IgD-negative memory B cell (primary cell): Measurements from ENCODE around the gene C12orf57. TPM values are rescaled to one million over a fixed set of nuclear protein-coding genes. Genes with fewer than 3 reads are reported as not detected.

Experiments used
- polyA plus RNA-seq: library from polyadenylated mRNA; unstranded; fragments of 300-500 nt; fragmentation: Illumina TruSeq; gene quantifications from one replicate; pipeline ENCODE4 v1.2.3, GENCODE V29; 2021

C12orf57 gene
- polyA plus RNA-seq, 1 donor from 2014 or later: 141 TPM

Other genes starting within 250 kb of the C12orf57 start
- not detected for gene PIANP, start 243.2 kb upstream of the C12orf57 start, polyA plus RNA-seq
- gene COPS7A, start 220.0 kb upstream of the C12orf57 start, polyA plus RNA-seq: 36.8 TPM
- gene MLF2, start 190.9 kb upstream of the C12orf57 start, polyA plus RNA-seq: 152 TPM
- 2.5 TPM for gene PTMS, start 177.7 kb upstream of the C12orf57 start, polyA plus RNA-seq
- 0.88 TPM for gene LAG3, start 171.5 kb upstream of the C12orf57 start, polyA plus RNA-seq
- 6.6 TPM for gene CD4, start 154.5 kb upstream of the C12orf57 start, polyA plus RNA-seq
- not detected for gene GPR162, start 122.2 kb upstream of the C12orf57 start, polyA plus RNA-seq
- not detected for gene P3H3, start 115.6 kb upstream of the C12orf57 start, polyA plus RNA-seq
- gene GNB3, start 103.1 kb upstream of the C12orf57 start, polyA plus RNA-seq: not detected
- gene CDCA3, start 92.7 kb upstream of the C12orf57 start, polyA plus RNA-seq: 0.60 TPM
- 33.2 TPM for gene USP5, start 91.9 kb upstream of the C12orf57 start, polyA plus RNA-seq
- gene TPI1, start 76.5 kb upstream of the C12orf57 start, polyA plus RNA-seq: 490 TPM
- 10.6 TPM for gene SPSB2, start 70.7 kb upstream of the C12orf57 start, polyA plus RNA-seq
- gene LRRC23, start 39.2 kb upstream of the C12orf57 start, polyA plus RNA-seq: 4.9 TPM
- gene ENO2, start 29.4 kb upstream of the C12orf57 start, polyA plus RNA-seq: 21.7 TPM
- 1.4 TPM for gene ATN1, start 16.1 kb upstream of the C12orf57 start, polyA plus RNA-seq
- gene RNU7-1, start 206 bp upstream of the C12orf57 start, polyA plus RNA-seq: not detected
- gene PTPN6, start 7.3 kb downstream of the C12orf57 start, polyA plus RNA-seq: 1,038 TPM
- gene PHB2, start 26.6 kb downstream of the C12orf57 start, polyA plus RNA-seq: 123 TPM
- 62.0 TPM for gene EMG1, start 26.9 kb downstream of the C12orf57 start, polyA plus RNA-seq
- gene LPCAT3, start 74.5 kb downstream of the C12orf57 start, polyA plus RNA-seq: 11.6 TPM
- not detected for gene C1S, start 116.7 kb downstream of the C12orf57 start, polyA plus RNA-seq
- gene C1R, start 148.4 kb downstream of the C12orf57 start, polyA plus RNA-seq: not detected
- 8.2 TPM for gene C1RL, start 165.2 kb downstream of the C12orf57 start, polyA plus RNA-seq
- not detected for gene RBP5, start 184.9 kb downstream of the C12orf57 start, polyA plus RNA-seq
- gene CLSTN3, start 186.3 kb downstream of the C12orf57 start, polyA plus RNA-seq: 2.9 TPM
- 18.2 TPM for gene PEX5, start 245.7 kb downstream of the C12orf57 start, polyA plus RNA-seq